Measurements from ENCODE around the gene NLRP1. TPM values are rescaled to one million over a fixed set of nuclear protein-coding genes. Genes with fewer than 3 reads are reported as not detected.
A peak's percentile ranks its signal among the peaks of the same experiment; 100 is the strongest.

Gene NLRP1
- total and polyA plus RNA-seq, 2 of the 13 experiments (the other 11 are each of a cell fraction or from before 2014, with no cell fraction given) = 3.4 to 3.7 TPM

DNA sequence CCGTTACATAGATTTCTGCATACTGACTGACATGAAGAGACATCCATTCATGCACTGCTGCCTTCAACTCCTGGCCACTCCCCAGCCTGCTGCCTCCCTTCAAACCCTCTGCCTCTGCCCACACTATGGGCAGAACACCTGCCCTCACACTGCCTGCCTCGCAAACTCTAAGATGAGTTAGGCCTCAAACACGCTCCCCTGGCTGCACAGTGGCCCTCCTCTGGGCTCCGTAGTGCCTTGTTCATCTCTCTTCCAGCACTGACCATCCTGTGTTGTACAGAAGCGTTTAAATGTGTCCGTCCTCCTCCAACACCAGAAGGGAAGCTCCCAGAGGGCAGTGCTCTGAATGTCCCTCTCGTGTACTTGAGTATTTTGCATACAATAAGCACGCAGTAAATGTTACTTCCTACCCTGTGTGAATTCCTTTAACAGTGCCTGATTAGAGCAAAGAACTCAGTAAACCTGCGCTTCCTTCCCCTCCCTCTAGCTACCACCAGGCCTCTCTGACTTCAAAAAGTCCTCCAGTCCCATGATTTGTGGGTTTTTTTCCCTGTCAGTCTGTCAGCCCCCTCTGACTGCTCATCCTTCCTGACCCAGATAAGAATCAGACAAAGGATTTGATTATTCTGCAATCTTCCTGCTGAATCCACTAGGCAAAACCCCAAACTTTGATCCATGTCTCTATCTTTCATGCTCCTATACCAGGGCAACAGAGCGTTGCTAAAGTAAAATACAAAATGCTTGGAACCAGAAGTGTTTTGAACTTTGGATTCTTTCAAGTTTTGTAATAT is 119.4 kb downstream of the NLRP1 start (continued):
- TF ChIP-seq, protein P1, sequence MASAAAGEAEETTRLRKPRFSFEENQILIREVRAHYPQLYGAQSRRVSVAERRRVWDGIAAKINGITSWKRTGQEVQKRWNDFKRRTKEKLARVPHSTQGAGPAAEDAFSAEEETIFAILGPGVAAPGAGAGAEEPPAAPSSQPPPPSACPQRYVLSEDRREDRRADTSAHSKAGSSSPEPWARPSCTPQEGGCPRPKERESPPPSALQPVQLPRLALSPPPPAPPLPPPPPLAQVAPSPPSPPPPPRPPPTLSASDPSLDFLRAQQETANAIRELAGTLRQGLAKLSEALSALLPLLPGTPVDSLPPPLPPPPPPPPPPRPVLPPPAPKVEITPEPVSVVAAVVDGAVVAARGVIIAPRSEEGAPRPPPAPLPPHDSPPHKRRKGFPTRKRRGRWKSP (CRISPR knock-in tag; IDR thresholded peaks at IDR 0.05) = 0 out of 2 replicates have a peak, but pooled peaks have one; percentile 34
- TF ChIP-seq BRD4 (CRISPR knock-in tag; IDR thresholded peaks at IDR 0.05) = no peak
- TF ChIP-seq CREM (IDR thresholded peaks at IDR 0.05) = peak; percentile 62; the same call in 1 of the 2 replicates
- TF ChIP-seq CREM (CRISPR knock-in tag; IDR thresholded peaks at IDR 0.05) = no peak
- TF ChIP-seq NR2F6 (IDR thresholded peaks at IDR 0.05) = peak; percentile 6; the same call in 1 of the 2 replicates
- TF ChIP-seq NR2F6 (CRISPR knock-in tag; IDR thresholded peaks at IDR 0.05) = no peak
- TF ChIP-seq MEIS2 (CRISPR knock-in tag; IDR thresholded peaks at IDR 0.05) = peak; percentile 67; the same call in 1 of the 2 replicates
- no peak for TF ChIP-seq MZF1 (CRISPR knock-in tag; IDR thresholded peaks at IDR 0.05; ENCODE audit: borderline replicate concordance)
- TF ChIP-seq GATAD2A (CRISPR knock-in tag; IDR thresholded peaks at IDR 0.05) = peak; percentile 43; the same call in 1 of the 2 replicates
- TF ChIP-seq, protein P2, sequence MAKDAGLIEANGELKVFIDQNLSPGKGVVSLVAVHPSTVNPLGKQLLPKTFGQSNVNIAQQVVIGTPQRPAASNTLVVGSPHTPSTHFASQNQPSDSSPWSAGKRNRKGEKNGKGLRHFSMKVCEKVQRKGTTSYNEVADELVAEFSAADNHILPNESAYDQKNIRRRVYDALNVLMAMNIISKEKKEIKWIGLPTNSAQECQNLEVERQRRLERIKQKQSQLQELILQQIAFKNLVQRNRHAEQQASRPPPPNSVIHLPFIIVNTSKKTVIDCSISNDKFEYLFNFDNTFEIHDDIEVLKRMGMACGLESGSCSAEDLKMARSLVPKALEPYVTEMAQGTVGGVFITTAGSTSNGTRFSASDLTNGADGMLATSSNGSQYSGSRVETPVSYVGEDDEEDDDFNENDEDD (CRISPR knock-in tag; IDR thresholded peaks at IDR 0.05; ENCODE audit: borderline replicate concordance) = peak; percentile 12; the same call in 1 of the 2 replicates
- peak; percentile 19; the same call in 1 of the 2 replicates for TF ChIP-seq PHF8 (CRISPR knock-in tag; IDR thresholded peaks at IDR 0.05)
- TF ChIP-seq NR3C1 (CRISPR knock-in tag; IDR thresholded peaks at IDR 0.05) = no peak
- TF ChIP-seq FOXA1 (IDR thresholded peaks at IDR 0.05) = no peak
- TF ChIP-seq FOXA1 (CRISPR knock-in tag; IDR thresholded peaks at IDR 0.05) = peak; percentile 0; the same call in 1 of the 2 replicates
- TF ChIP-seq KLF16 (CRISPR knock-in tag; IDR thresholded peaks at IDR 0.05) = peak in 1 of 2 experiments; percentile 13; a peak in 1 of 4 replicates
- 0 out of 2 replicates have a peak, but pooled peaks have one; percentile 14 for TF ChIP-seq RCOR2 (CRISPR knock-in tag; IDR thresholded peaks at IDR 0.05)
- TF ChIP-seq ZBTB38 (CRISPR knock-in tag; IDR thresholded peaks at IDR 0.05) = no peak
- TF ChIP-seq ZKSCAN8 (CRISPR knock-in tag; IDR thresholded peaks at IDR 0.05; ENCODE audit: borderline replicate concordance) = 0 out of 2 replicates have a peak, but pooled peaks have one; percentile 21
- TF ChIP-seq, protein P3, sequence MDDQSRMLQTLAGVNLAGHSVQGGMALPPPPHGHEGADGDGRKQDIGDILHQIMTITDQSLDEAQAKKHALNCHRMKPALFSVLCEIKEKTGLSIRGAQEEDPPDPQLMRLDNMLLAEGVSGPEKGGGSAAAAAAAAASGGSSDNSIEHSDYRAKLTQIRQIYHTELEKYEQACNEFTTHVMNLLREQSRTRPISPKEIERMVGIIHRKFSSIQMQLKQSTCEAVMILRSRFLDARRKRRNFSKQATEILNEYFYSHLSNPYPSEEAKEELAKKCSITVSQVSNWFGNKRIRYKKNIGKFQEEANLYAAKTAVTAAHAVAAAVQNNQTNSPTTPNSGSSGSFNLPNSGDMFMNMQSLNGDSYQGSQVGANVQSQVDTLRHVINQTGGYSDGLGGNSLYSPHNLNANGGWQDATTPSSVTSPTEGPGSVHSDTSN (CRISPR knock-in tag; IDR thresholded peaks at IDR 0.05; ENCODE audit: borderline replicate concordance) = no peak
- no peak for TF ChIP-seq HOXA9 (CRISPR knock-in tag; IDR thresholded peaks at IDR 0.05; ENCODE audit: borderline replicate concordance)
- peak; percentile 27; the same call in 1 of the 2 replicates for TF ChIP-seq PITX1 (CRISPR knock-in tag; IDR thresholded peaks at IDR 0.05)
- TF ChIP-seq, protein P4, sequence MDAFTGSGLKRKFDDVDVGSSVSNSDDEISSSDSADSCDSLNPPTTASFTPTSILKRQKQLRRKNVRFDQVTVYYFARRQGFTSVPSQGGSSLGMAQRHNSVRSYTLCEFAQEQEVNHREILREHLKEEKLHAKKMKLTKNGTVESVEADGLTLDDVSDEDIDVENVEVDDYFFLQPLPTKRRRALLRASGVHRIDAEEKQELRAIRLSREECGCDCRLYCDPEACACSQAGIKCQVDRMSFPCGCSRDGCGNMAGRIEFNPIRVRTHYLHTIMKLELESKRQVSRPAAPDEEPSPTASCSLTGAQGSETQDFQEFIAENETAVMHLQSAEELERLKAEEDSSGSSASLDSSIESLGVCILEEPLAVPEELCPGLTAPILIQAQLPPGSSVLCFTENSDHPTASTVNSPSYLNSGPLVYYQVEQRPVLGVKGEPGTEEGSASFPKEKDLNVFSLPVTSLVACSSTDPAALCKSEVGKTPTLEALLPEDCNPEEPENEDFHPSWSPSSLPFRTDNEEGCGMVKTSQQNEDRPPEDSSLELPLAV (CRISPR knock-in tag; conservative IDR thresholded peaks at IDR 0.05; ENCODE audit: low read depth) = no peak
- no peak for TF ChIP-seq KLF13 (CRISPR knock-in tag; IDR thresholded peaks at IDR 0.05)
- TF ChIP-seq ZNF781 (CRISPR knock-in tag; IDR thresholded peaks at IDR 0.05; ENCODE audit: borderline replicate concordance, not compliant biosample characterization) = no peak
- 0 out of 2 replicates have a peak, but pooled peaks have one; percentile 28 for TF ChIP-seq ZNF264 (CRISPR knock-in tag; IDR thresholded peaks at IDR 0.05)
- TF ChIP-seq ELF3 (CRISPR knock-in tag; IDR thresholded peaks at IDR 0.05) = 0 out of 2 replicates have a peak, but pooled peaks have one; percentile 13
- TF ChIP-seq NFIB (CRISPR knock-in tag; IDR thresholded peaks at IDR 0.05; ENCODE audit: borderline replicate concordance) = no peak

All from HepG2 (cell line).